GM12878 (cell line): ENCODE measurements around the gene LAMA4. TPM values are rescaled to one million over a fixed set of nuclear protein-coding genes. Genes with fewer than 3 reads are reported as not detected.

Experiments used
- ATAC-seq: fragments of 200-7000 bp; cut with Tn5 transposase; 3 replicates; pipeline ENCODE4 v1.9.1; 2020; ENCODE audit warnings: mild to moderate bottlenecking, moderate library complexity
- BruUV-seq: library from RNA; stranded (reverse); fragments of 400-500 nt; replicated peaks from 2 replicates; lab custom pipeline; 2021; lab: Mats Ljungman, UMichigan
- CTCF ChIA-PET: fragments of 300-600 bp; sonication (Branson Sonifier 250); formaldehyde crosslinking; extraction: SDS; loops from one replicate; lab custom pipeline; 2021; ENCODE audit warnings: inconsistent platforms; lab: Yijun Ruan, JAX
- POLR2A ChIA-PET: fragments of 350-600 bp; formaldehyde crosslinking; extraction: SDS; loops from one replicate; lab custom pipeline; 2021; ENCODE audit warnings: inconsistent platforms; lab: Charles Lee
- RAD21 ChIA-PET: fragments of 300-600 bp; sonication (Branson Sonifier 250); formaldehyde crosslinking; loops from one replicate; lab custom pipeline; 2023; ENCODE audit warnings: antibody characterized with exemption; ENCODE audit not compliant: unreplicated experiment; lab: Charles Lee
- SMC1A ChIA-PET: fragments of 300-600 bp; sonication (Branson Sonifier 250); formaldehyde crosslinking; loops from one replicate; lab custom pipeline; 2023; ENCODE audit not compliant: unreplicated experiment, uncharacterized antibody; lab: Charles Lee
- DNase-seq: peaks from one replicate; pipeline ENCODE4 v3.0.0-alpha.2; 2011; ENCODE audit warnings: low read depth, low spot score
- FAIRE-seq: peaks from 3 replicates; lab custom pipeline; 2011; peaks lifted over from hg19 to GRCh38; lab: Jason Lieb, UNC
- H2AFZ ChIP-seq: 2 replicates; pipeline ENCODE4 v1.6.0; 2011; ENCODE audit warnings: low read depth, low read length, control low read depth; ENCODE audit not compliant: control insufficient read depth
- H3K27ac ChIP-seq: 2 replicates; pipeline ENCODE4 v1.5.1; 2011; ENCODE audit warnings: control low read depth; ENCODE audit not compliant: control insufficient read depth, insufficient read depth
- H3K27me3 ChIP-seq, 2 experiments: replicated peaks in 1 of 2; 2 replicates each; pipeline versions ENCODE4 v1.6.0 to v1.6.1; 2011; ENCODE audit warnings: low read length in 1 of 2; ENCODE audit not compliant: control insufficient read depth in 2 of 2, insufficient read depth in 2 of 2
- H3K36me3 ChIP-seq, 2 experiments: 2 replicates each; pipeline ENCODE4 v1.5.1; 2011; ENCODE audit warnings: low read length in 1 of 2; ENCODE audit not compliant: control insufficient read depth in 2 of 2, insufficient read depth in 2 of 2
- H3K4me1 ChIP-seq: 2 replicates; pipeline ENCODE4 v1.6.1; 2011; ENCODE audit warnings: mild to moderate bottlenecking, low read length, moderate library complexity, mixed read lengths; ENCODE audit not compliant: control insufficient read depth, insufficient read depth
- H3K4me2 ChIP-seq: 2 replicates; pipeline ENCODE4 v1.6.0; 2011; ENCODE audit warnings: control low read depth; ENCODE audit not compliant: control insufficient read depth, insufficient read depth
- H3K4me3 ChIP-seq: fragments of 200-600 bp; sonication (generic); 2 replicates; pipeline ENCODE4 v1.5.1; 2016
- H3K79me2 ChIP-seq: 2 replicates; pipeline ENCODE4 v1.6.0; 2011; ENCODE audit warnings: low read length; ENCODE audit not compliant: control insufficient read depth, insufficient read depth
- H3K9ac ChIP-seq: 2 replicates; pipeline ENCODE4 v1.8.0; 2011; ENCODE audit warnings: low read length, control low read depth, mixed read lengths; ENCODE audit not compliant: control insufficient read depth, insufficient read depth
- H3K9me3 ChIP-seq: replicated peaks from 3 replicates; pipeline ENCODE4 v1.5.1; 2011; ENCODE audit warnings: mild to moderate bottlenecking, low read length; ENCODE audit not compliant: control insufficient read depth, insufficient read depth
- H4K20me1 ChIP-seq: 2 replicates; pipeline ENCODE4 v1.6.0; 2011; ENCODE audit not compliant: control insufficient read depth, insufficient read depth
- ELK1 ChIP-seq: IDR thresholded peaks from 2 replicates; pipeline ENCODE4 v1.6.1; 2012; ENCODE audit warnings: low read depth, low read length, improper control_type of control experiment
- EZH2 ChIP-seq: IDR thresholded peaks from 2 replicates; pipeline ENCODE4 v1.6.1; 2012; ENCODE audit warnings: low read depth, mild to moderate bottlenecking, control low read depth, inconsistent platforms, low read length, borderline replicate concordance; ENCODE audit not compliant: control insufficient read depth
- RCOR1 ChIP-seq: conservative IDR thresholded peaks from 2 replicates; pipeline ENCODE4 v1.6.1; 2012; ENCODE audit warnings: low read depth, low read length, improper control_type of control experiment
- SIN3A ChIP-seq: IDR thresholded peaks from 2 replicates; pipeline ENCODE4 v1.6.1; 2012; ENCODE audit warnings: low read depth, low read length, improper control_type of control experiment
- SMAD5 ChIP-seq: IDR thresholded peaks from 2 replicates; pipeline ENCODE4 v1.6.1; 2016; ENCODE audit warnings: antibody characterized with exemption, low read depth
- ZNF24 ChIP-seq: fragments of 450-650 bp; IDR thresholded peaks from 2 replicates; pipeline ENCODE4 v1.6.1; 2017; ENCODE audit warnings: antibody characterized with exemption, mild to moderate bottlenecking
- WGBS: methylation state at CpG from one replicate; pipeline ENCODE4 v1.1.6; 2016; ENCODE audit warnings: low lambda C conversion rate; ENCODE audit not compliant: insufficient replicate concordance, insufficient coverage; ENCODE audit errors: missing lambda C conversion rate; 5-methylcytosine and 5-hydroxymethylcytosine counted together
- in situ Hi-C: fragments of 300-500 bp; cut with MboI; formaldehyde crosslinking; loops from 9 replicates; pipeline ENCODE4 v1.14.3; 2018; ENCODE audit warnings: mixed read lengths
- intact Hi-C: fragments of 100-400 bp; cut with micrococcal nuclease; formaldehyde crosslinking; loops from one replicate; pipeline ENCODE4 v1.14.2; 2022; ENCODE audit not compliant: unreplicated experiment
- polyA plus RNA-seq, 11 experiments: library from polyadenylated mRNA; depleted of rRNA in 4 of 11; unstranded in 6 of 11; stranded (reverse) in 5 of 11; fragments of >200 nt; fragmentation: Nextera tagmentation in 4 of 11; fragmentation: Illumina TruSeq in 1 of 11; extraction: Ambion mirVana in 4 of 11; extraction: Trizol in 1 of 11; gene quantifications; 1 replicate in 1 of 11; 2 replicates in 10 of 11; pipeline versions ENCODE4 v1.2.1 to v1.2.3, GENCODE V29; 2011 to 2016; ENCODE audit warnings: inconsistent platforms in 2 of 11, missing spikeins in 2 of 11, low read depth in 1 of 11
- total RNA-seq, 4 experiments: library from RNA; depleted of rRNA in 3 of 4; stranded (reverse); fragments of >200 nt in 3 of 4; fragmentation: Illumina TruSeq in 1 of 4; extraction: Trizol in 1 of 4; gene quantifications; 2 replicates each; pipeline versions ENCODE4 v1.2.1 to v1.2.3, GENCODE V29; 2013 to 2021
- TF ChIP-seq, protein P1 (sequence below): fragments of 450-650 bp; IDR thresholded peaks from 2 replicates; pipeline ENCODE4 v1.6.1; 2016; ENCODE audit warnings: mild to moderate bottlenecking, moderate library complexity, borderline replicate concordance
- TF ChIP-seq, protein P2 (sequence below): fragments of 450-650 bp; IDR thresholded peaks from 2 replicates; pipeline ENCODE4 v1.6.1; 2017; ENCODE audit warnings: mild to moderate bottlenecking, low read depth, inconsistent platforms; ENCODE audit not compliant: poor library complexity, severe bottlenecking
- TF ChIP-seq, protein P3 (sequence below): IDR thresholded peaks from 2 replicates; pipeline ENCODE4 v1.6.1; 2012; ENCODE audit warnings: low read depth, low read length, improper control_type of control experiment
- TF ChIP-seq, protein P4 (sequence below): fragments of 450-650 bp; formaldehyde crosslinking; IDR thresholded peaks from 2 replicates; pipeline ENCODE4 v1.4.0; 2020; ENCODE audit warnings: mild to moderate bottlenecking, moderate library complexity
- TF ChIP-seq, protein P5 (sequence below): IDR thresholded peaks from 2 replicates; pipeline ENCODE4 v1.6.1; 2012; ENCODE audit warnings: low read depth, low read length, improper control_type of control experiment

LAMA4 gene
- total and polyA plus RNA-seq, 10 of the 15 experiments (the other 5 are each of a cell fraction or from before 2014, with no cell fraction given): 0.11 to 0.21 (median 0.14) TPM; not detected in 7

DNA sequence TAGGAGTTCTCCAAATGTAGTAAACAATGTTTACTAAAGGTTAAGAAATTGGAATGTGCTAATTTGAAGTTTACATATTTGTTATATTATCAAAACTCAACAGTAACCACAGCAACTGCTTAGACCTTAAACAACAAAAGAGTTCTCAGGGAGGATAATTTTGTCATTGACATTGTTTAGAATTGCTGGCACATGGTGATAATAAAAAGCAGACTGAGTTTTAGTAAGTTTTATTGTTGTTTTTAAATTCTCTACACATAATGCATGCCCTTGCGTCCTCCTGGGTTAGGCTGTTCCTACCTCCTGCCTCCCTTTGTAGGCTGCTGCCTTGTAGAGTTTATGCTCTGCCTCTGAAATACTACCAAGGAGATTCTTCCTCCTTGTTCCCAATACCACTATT is 28.7 kb downstream of the LAMA4 start:
- 40% methylated on average over 1 of the region's 1 CpG for WGBS
- Histone ChIP-seq H3K27me3 (no peaks in the 10 kb centered on the region; a peak in 1 of 4 replicates), H2AFZ (no peak overlapping the region), H3K4me2 (no peak overlapping the region), H4K20me1 (no peaks in the 10 kb centered on the region), H3K4me1 (no peaks in the 10 kb centered on the region), H3K27ac (no peak overlapping the region), H3K79me2 (no peaks in the 10 kb centered on the region), H3K9me3 (no peaks in the 10 kb centered on the region), H3K4me3 (no peak overlapping the region), H3K9ac (no peak overlapping the region), H3K36me3 (no peaks in the 10 kb centered on the region)
- SMC1A ChIA-PET: no interaction called here
- RAD21 ChIA-PET: no interaction called here
- ATAC-seq (no peak), FAIRE-seq (no peak), DNase-seq (no peak)
- in situ Hi-C loops (no loop called here), intact Hi-C loops (no loop called here)
- no TSS peak for BruUV-seq
- POLR2A ChIA-PET: no interaction called here
- CTCF ChIA-PET: no interaction called here
- TF ChIP-seq SIN3A (no peak), RCOR1 (no peak), SMAD5 (no peak), ELK1 (no peak), EZH2 (no peak), ZNF24 (no peak)
- TF ChIP-seq, protein P1, sequence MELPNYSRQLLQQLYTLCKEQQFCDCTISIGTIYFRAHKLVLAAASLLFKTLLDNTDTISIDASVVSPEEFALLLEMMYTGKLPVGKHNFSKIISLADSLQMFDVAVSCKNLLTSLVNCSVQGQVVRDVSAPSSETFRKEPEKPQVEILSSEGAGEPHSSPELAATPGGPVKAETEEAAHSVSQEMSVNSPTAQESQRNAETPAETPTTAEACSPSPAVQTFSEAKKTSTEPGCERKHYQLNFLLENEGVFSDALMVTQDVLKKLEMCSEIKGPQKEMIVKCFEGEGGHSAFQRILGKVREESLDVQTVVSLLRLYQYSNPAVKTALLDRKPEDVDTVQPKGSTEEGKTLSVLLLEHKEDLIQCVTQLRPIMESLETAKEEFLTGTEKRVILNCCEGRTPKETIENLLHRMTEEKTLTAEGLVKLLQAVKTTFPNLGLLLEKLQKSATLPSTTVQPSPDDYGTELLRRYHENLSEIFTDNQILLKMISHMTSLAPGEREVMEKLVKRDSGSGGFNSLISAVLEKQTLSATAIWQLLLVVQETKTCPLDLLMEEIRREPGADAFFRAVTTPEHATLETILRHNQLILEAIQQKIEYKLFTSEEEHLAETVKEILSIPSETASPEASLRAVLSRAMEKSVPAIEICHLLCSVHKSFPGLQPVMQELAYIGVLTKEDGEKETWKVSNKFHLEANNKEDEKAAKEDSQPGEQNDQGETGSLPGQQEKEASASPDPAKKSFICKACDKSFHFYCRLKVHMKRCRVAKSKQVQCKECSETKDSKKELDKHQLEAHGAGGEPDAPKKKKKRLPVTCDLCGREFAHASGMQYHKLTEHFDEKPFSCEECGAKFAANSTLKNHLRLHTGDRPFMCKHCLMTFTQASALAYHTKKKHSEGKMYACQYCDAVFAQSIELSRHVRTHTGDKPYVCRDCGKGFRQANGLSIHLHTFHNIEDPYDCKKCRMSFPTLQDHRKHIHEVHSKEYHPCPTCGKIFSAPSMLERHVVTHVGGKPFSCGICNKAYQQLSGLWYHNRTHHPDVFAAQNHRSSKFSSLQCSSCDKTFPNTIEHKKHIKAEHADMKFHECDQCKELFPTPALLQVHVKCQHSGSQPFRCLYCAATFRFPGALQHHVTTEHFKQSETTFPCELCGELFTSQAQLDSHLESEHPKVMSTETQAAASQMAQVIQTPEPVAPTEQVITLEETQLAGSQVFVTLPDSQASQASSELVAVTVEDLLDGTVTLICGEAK: no peak
- TF ChIP-seq, protein P2, sequence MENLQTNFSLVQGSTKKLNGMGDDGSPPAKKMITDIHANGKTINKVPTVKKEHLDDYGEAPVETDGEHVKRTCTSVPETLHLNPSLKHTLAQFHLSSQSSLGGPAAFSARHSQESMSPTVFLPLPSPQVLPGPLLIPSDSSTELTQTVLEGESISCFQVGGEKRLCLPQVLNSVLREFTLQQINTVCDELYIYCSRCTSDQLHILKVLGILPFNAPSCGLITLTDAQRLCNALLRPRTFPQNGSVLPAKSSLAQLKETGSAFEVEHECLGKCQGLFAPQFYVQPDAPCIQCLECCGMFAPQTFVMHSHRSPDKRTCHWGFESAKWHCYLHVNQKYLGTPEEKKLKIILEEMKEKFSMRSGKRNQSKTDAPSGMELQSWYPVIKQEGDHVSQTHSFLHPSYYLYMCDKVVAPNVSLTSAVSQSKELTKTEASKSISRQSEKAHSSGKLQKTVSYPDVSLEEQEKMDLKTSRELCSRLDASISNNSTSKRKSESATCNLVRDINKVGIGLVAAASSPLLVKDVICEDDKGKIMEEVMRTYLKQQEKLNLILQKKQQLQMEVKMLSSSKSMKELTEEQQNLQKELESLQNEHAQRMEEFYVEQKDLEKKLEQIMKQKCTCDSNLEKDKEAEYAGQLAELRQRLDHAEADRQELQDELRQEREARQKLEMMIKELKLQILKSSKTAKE: no peak
- TF ChIP-seq, protein P3, sequence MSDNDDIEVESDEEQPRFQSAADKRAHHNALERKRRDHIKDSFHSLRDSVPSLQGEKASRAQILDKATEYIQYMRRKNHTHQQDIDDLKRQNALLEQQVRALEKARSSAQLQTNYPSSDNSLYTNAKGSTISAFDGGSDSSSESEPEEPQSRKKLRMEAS: no peak
- TF ChIP-seq, protein P4, sequence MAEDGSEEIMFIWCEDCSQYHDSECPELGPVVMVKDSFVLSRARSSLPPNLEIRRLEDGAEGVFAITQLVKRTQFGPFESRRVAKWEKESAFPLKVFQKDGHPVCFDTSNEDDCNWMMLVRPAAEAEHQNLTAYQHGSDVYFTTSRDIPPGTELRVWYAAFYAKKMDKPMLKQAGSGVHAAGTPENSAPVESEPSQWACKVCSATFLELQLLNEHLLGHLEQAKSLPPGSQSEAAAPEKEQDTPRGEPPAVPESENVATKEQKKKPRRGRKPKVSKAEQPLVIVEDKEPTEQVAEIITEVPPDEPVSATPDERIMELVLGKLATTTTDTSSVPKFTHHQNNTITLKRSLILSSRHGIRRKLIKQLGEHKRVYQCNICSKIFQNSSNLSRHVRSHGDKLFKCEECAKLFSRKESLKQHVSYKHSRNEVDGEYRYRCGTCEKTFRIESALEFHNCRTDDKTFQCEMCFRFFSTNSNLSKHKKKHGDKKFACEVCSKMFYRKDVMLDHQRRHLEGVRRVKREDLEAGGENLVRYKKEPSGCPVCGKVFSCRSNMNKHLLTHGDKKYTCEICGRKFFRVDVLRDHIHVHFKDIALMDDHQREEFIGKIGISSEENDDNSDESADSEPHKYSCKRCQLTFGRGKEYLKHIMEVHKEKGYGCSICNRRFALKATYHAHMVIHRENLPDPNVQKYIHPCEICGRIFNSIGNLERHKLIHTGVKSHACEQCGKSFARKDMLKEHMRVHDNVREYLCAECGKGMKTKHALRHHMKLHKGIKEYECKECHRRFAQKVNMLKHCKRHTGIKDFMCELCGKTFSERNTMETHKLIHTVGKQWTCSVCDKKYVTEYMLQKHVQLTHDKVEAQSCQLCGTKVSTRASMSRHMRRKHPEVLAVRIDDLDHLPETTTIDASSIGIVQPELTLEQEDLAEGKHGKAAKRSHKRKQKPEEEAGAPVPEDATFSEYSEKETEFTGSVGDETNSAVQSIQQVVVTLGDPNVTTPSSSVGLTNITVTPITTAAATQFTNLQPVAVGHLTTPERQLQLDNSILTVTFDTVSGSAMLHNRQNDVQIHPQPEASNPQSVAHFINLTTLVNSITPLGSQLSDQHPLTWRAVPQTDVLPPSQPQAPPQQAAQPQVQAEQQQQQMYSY (CRISPR knock-in tag): no peak
- TF ChIP-seq, protein P5, sequence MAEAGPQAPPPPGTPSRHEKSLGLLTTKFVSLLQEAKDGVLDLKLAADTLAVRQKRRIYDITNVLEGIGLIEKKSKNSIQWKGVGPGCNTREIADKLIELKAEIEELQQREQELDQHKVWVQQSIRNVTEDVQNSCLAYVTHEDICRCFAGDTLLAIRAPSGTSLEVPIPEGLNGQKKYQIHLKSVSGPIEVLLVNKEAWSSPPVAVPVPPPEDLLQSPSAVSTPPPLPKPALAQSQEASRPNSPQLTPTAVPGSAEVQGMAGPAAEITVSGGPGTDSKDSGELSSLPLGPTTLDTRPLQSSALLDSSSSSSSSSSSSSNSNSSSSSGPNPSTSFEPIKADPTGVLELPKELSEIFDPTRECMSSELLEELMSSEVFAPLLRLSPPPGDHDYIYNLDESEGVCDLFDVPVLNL: no peak
